GM13977 (cell line): ENCODE data around the gene KIF4A.
"Not testable (repeated sequence)": the region's sequence is repeated elsewhere in the genome, so short reads cannot be mapped to it uniquely, and the experiment has no call there.

ENCODE experiments used
- DNase-seq: peaks from one replicate; pipeline ENCODE4 v3.0.0; 2012; ENCODE audit warnings: low spot score
- CTCF ChIP-seq: IDR thresholded peaks from 2 replicates; pipeline ENCODE4 v1.5.1; 2012; ENCODE audit warnings: mild to moderate bottlenecking, control low read depth; ENCODE audit not compliant: insufficient read depth; ENCODE audit errors: extremely low read depth, missing control alignments
- in situ Hi-C: fragments of 300-500 bp; cut with MboI; formaldehyde crosslinking; loops from one replicate; pipeline ENCODE4 v1.12.0; 2022; ENCODE audit warnings: low sequenced_read_pairs, low pct_unique_long_range_greater_than_20kb, mixed read lengths, inconsistent platforms; ENCODE audit not compliant: unreplicated experiment

KIF4A gene

GRCh38 chrX:70289168-70289792 lies 624 bp upstream of the KIF4A start:
- no peak for DNase-seq

GRCh38 chrX:70292788-70293187 lies 2.9 kb downstream of the KIF4A start:
- no peak for DNase-seq
- in situ Hi-C loops = no loop called here
- no peak for TF ChIP-seq CTCF

More at GRCh38 chrX:70289168-70289792, 624 bp upstream of the KIF4A start:
- in situ Hi-C loops = no loop called here
- TF ChIP-seq CTCF = no peak

GRCh38 chrX:70293621-70294020 lies 3.7 kb downstream of the KIF4A start:
- in situ Hi-C loops = no loop called here
- TF ChIP-seq CTCF = no peak

GRCh38 chrX:70301716-70302115 lies 11.8 kb downstream of the KIF4A start:
- in situ Hi-C loops = no loop called here
- no peak for DNase-seq
- TF ChIP-seq CTCF = no peak

More at GRCh38 chrX:70293621-70294020, 3.7 kb downstream of the KIF4A start:
- no peak for DNase-seq

- in situ Hi-C loops = no loop called here
- no peak for TF ChIP-seq CTCF
- DNase-seq = no peak
Observed at GRCh38 chrX:70313503-70313902, 23.6 kb downstream of the KIF4A start.

- no peak for TF ChIP-seq CTCF
- in situ Hi-C loops = no loop called here
- no peak for DNase-seq
Observed at GRCh38 chrX:70322784-70323183, 32.9 kb downstream of the KIF4A start.

- DNase-seq, in situ Hi-C loops: not testable (repeated sequence)
Observed at GRCh38 chrX:70323628-70324027, 33.7 kb downstream of the KIF4A start.
